Sigmoid colon (tissue), 7 donors: ENCODE measurements around the gene SPR. TPM values are rescaled to one million over a fixed set of nuclear protein-coding genes. Genes with fewer than 3 reads are reported as not detected.

Experiments
- DNase-seq: peaks from one replicate; pipeline ENCODE4 v3.0.0-alpha.2; 2019
- H3K27ac ChIP-seq, 4 donors: fragments of 200-600 bp; sonication (generic); one replicate each; pipeline ENCODE4 v1.5.1; 2016 to 2019; ENCODE audit warnings: mild to moderate bottlenecking in 1 of 4
- H3K27me3 ChIP-seq, 3 donors: fragments of 200-600 bp; sonication (generic); one replicate each; pipeline ENCODE4 v1.5.1; 2019; ENCODE audit warnings: mild to moderate bottlenecking in 1 of 3
- H3K36me3 ChIP-seq, 4 donors: fragments of 200-600 bp; sonication (generic); one replicate each; pipeline ENCODE4 v1.5.1; 2016 to 2019
- H3K4me1 ChIP-seq, 4 donors: fragments of 200-600 bp; sonication (generic); one replicate each; pipeline ENCODE4 v1.5.1; 2017 to 2019
- H3K4me3 ChIP-seq, 4 donors: fragments of 200-600 bp; sonication (generic); one replicate each; pipeline ENCODE4 v1.5.1; 2017 to 2019; ENCODE audit warnings: mild to moderate bottlenecking in 2 of 4, moderate library complexity in 1 of 4
- H3K9me3 ChIP-seq, 4 donors: fragments of 200-600 bp in 3 of 4; sonication (generic) in 3 of 4; one replicate each; pipeline versions ENCODE4 v1.5.1 to v1.6.1; 2013 to 2019
- CTCF ChIP-seq, 4 experiments: fragments of 450-650 bp in 3 of 4; fragments of 200-600 bp in 1 of 4; IDR thresholded peaks; one replicate each; pipeline ENCODE4 v1.5.1; 2016 to 2019; ENCODE audit warnings: antibody characterized with exemption in 4 of 4, mild to moderate bottlenecking in 3 of 4, moderate library complexity in 2 of 4
- EP300 ChIP-seq, 4 donors: sonication (generic); formaldehyde crosslinking; IDR thresholded peaks; one replicate each; pipeline ENCODE4 v1.6.1; 2017; ENCODE audit warnings: antibody characterized with exemption in 4 of 4
- POLR2A ChIP-seq, 2 donors: fragments of 450-650 bp; IDR thresholded peaks; one replicate each; pipeline ENCODE4 v1.6.1; 2016; ENCODE audit warnings: antibody characterized with exemption in 2 of 2, mild to moderate bottlenecking in 2 of 2, moderate library complexity in 2 of 2
- POLR2AphosphoS5 ChIP-seq, 4 donors: sonication (generic); formaldehyde crosslinking; IDR thresholded peaks; one replicate each; pipeline ENCODE4 v1.6.1; 2017; ENCODE audit warnings: antibody characterized with exemption in 4 of 4
- WGBS, 2 donors: extraction: QIAGEN DNeasy Blood & Tissue Kit; methylation state at CpG; one replicate each; pipeline ENCODE4 v1.1.7; 2013; 5-methylcytosine and 5-hydroxymethylcytosine counted together
- intact Hi-C: fragments of 100-400 bp; cut with DNase I; formaldehyde crosslinking; loops from one replicate; pipeline ENCODE4 v1.15.1; 2023
- polyA plus RNA-seq, 3 donors: library from polyadenylated mRNA; stranded (reverse); fragments of 200-250 nt; gene quantifications; one replicate each; pipeline ENCODE4 v1.2.3, GENCODE V29; 2013
- total RNA-seq, 4 donors: library from RNA; depleted of rRNA; stranded (reverse); fragments of >200 nt; gene quantifications; one replicate each; pipeline ENCODE4 v1.1.0, GENCODE V29; 2016
- donor health status: healthy with polysubstance abuse.
- donor health status: Bipolar disorder and iron deficiency.
- donor health status: healthy.

SPR gene
- total and polyA plus RNA-seq, 7 donors, result 31.0 to 69.8 (median 46.1) TPM

DNA sequence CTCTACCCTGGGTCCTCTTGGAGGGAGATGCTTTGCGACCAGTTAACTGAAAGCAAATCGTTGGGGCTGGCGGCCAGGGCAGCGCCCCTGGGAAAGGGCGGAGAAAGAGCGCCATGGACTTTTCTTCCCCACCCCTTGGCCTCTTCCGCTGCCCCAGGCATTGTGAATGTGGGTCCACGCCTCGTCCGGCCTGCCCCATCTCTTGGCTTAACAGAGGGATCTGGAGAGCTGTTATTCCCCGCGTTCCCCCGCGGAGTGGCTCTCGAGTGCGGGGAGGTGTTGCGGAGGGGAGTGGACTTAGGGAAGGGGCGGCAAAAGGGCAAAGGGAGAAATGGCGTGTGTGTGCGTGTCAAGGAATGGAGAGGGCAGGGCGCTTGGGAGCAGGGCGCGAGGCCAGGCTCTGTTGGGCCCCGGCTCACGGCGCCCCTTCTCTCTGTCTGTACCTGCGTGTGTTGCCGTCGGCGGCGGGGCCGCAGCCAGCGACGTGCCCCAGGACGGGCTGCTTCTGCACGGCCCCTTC is 36.7 kb downstream of the SPR start:
- 3 to 4% methylated on average over 36 of the region's 36 CpGs for WGBS, 2 donors
- Histone ChIP-seq H3K9me3 (no peaks in the 10 kb centered on the region), H3K4me1 (peaks cover 3 to 29% (median 27%) of the 10 kb centered on the region in 4 donors), H3K4me3 (no peak overlapping the region), H3K27ac (no peak overlapping the region), H3K27me3 (peaks cover 67 to 100% (median 93%) of the 10 kb centered on the region in 3 donors), H3K36me3 (no peaks in the 10 kb centered on the region)
- intact Hi-C loops, result no loop called here
- no peak for TF ChIP-seq EP300 (IDR thresholded peaks at IDR 0.05)
- TF ChIP-seq CTCF (IDR thresholded peaks at IDR 0.05), result no peak
- no peak for TF ChIP-seq POLR2A (IDR thresholded peaks at IDR 0.05)
- peak; percentile 52 for DNase-seq

DNA sequence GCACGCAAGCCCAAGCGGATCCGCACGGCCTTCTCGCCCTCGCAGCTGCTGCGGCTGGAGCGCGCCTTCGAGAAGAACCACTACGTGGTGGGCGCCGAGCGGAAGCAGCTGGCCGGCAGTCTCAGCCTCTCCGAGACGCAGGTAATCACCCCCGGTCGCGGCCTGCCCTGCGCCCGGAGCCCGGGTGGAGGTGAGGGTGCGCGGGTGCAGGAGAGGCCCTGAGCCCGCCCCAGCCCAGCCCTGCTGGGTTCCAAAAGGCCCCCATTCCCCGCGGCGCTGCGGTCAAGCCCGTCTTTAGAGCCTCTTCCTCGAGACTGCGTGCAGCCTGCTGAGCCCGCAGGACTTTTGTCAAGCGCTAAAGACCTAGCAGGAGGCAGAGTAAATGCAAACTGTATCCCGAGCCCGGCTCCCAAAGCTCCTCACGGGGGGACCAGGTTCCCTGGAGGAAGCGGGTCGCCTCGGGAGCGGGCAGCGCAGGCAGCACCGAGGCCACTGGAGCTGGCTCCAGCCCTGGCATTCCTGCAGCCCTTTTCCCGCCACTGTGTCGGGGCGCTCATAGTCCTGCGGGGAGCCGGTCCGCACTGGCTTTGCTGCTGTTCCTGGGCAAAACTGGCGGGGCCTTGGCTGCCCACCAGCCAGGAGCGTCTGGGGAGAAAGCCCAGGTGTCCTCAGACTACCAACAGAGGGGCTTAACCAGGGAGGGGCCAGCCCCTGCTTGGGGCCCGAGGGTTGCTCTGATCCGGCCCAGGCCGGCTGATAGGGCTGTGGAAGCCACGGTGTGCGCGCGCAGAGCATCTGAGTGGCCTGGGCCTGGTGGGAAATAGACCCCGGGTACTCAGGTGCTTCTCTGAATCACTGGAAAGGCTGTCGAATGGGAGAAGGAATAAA is 37.4 kb downstream of the SPR start:
- H3K27me3 ChIP-seq, result peaks cover 60 to 100% (median 91%) of the 10 kb centered on the region in 3 donors
- H3K4me1 ChIP-seq, result peaks cover 3 to 29% (median 27%) of the 10 kb centered on the region in 4 donors
- H3K4me3 ChIP-seq, result no peak overlapping the region
- intact Hi-C loops, result no loop called here
- DNase-seq, result peak; percentile 53
- H3K36me3 ChIP-seq, result no peaks in the 10 kb centered on the region
- H3K27ac ChIP-seq, result no peak overlapping the region
- no peaks in the 10 kb centered on the region for H3K9me3 ChIP-seq
- 2 to 3% methylated on average over 61 of the region's 61 CpGs for WGBS, 2 donors
- TF ChIP-seq POLR2AphosphoS5 (IDR thresholded peaks at IDR 0.05), result no peak
- no peak for TF ChIP-seq CTCF (IDR thresholded peaks at IDR 0.05)
- no peak for TF ChIP-seq POLR2A (IDR thresholded peaks at IDR 0.05)
- TF ChIP-seq EP300 (IDR thresholded peaks at IDR 0.05), result no peak

- no peaks in the 10 kb centered on the region for H3K9me3 ChIP-seq
- intact Hi-C loops, result no loop called here
- DNase-seq, result peak; percentile 35
- TF ChIP-seq EP300 (IDR thresholded peaks at IDR 0.05), result no peak
- H3K4me3 ChIP-seq, result no peak overlapping the region
- peaks cover 51 to 96% (median 82%) of the 10 kb centered on the region in 3 donors for H3K27me3 ChIP-seq
- peaks cover under 1 to 22% (median 20%) of the 10 kb centered on the region in 4 donors for H3K4me1 ChIP-seq
- H3K36me3 ChIP-seq, result no peaks in the 10 kb centered on the region
- WGBS, 2 donors, result 6 to 8% methylated on average over 26 of the region's 26 CpGs
- no peak overlapping the region for H3K27ac ChIP-seq
Observed at GRCh38 chr2:72925328-72925943, 38.2 kb downstream of the SPR start.

DNA sequence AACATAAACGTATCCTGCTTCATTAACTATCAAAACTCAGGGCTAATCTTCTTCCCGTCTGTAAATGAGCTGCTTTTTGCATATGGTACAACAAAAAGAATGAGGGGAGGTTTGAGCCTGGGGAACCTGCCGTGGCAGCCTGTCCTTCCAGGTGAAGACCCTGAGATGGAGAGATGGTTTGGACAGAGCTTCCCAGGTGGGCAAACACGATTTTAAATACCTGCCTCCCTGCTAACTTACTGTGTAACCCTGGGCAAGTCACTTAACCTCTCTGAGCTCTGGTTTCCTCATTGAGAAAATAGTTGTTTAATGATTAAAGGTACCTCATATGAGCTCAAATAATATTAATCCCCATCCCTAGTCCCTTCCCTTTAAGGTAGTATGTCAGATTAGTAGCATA is 39.2 kb downstream of the SPR start:
- no peak for TF ChIP-seq POLR2AphosphoS5 (IDR thresholded peaks at IDR 0.05)
- no peak for TF ChIP-seq CTCF (IDR thresholded peaks at IDR 0.05)
- no peak for TF ChIP-seq POLR2A (IDR thresholded peaks at IDR 0.05)
- no peak for TF ChIP-seq EP300 (IDR thresholded peaks at IDR 0.05)
- no peak overlapping the region for H3K4me3 ChIP-seq
- 7 to 12% methylated on average over 4 of the region's 4 CpGs for WGBS, 2 donors
- no peaks in the 10 kb centered on the region for H3K36me3 ChIP-seq
- intact Hi-C loops, result no loop called here
- peaks cover 0 to 14% (median 14%) of the 10 kb centered on the region in 4 donors for H3K4me1 ChIP-seq
- DNase-seq, result no peak
- no peaks in the 10 kb centered on the region for H3K9me3 ChIP-seq
- H3K27ac ChIP-seq, result no peak overlapping the region
- H3K27me3 ChIP-seq, result peaks cover 42 to 91% (median 73%) of the 10 kb centered on the region in 3 donors
